Suprapubic skin (tissue), 4 donors: ENCODE measurements around the gene ZNF317. TPM values are rescaled to one million over a fixed set of nuclear protein-coding genes. Genes with fewer than 3 reads are reported as not detected.

Experiments used
- DNase-seq, 2 donors: peaks; one replicate each; pipeline ENCODE4 v3.0.0-alpha.2; 2019; ENCODE audit warnings: low spot score in 2 of 2
- H3K27ac ChIP-seq: fragments of 200-600 bp; sonication (generic); one replicate; pipeline ENCODE4 v1.5.1; 2019
- H3K27me3 ChIP-seq: fragments of 200-600 bp; sonication (generic); one replicate; pipeline ENCODE4 v1.5.1; 2019
- H3K36me3 ChIP-seq: fragments of 200-600 bp; sonication (generic); one replicate; pipeline ENCODE4 v1.5.1; 2019
- H3K4me1 ChIP-seq: fragments of 200-600 bp; sonication (generic); one replicate; pipeline ENCODE4 v1.5.1; 2019
- H3K4me3 ChIP-seq: fragments of 200-600 bp; sonication (generic); one replicate; pipeline ENCODE4 v1.5.1; 2019; ENCODE audit warnings: mild to moderate bottlenecking
- H3K9me3 ChIP-seq: fragments of 200-600 bp; sonication (generic); one replicate; pipeline ENCODE4 v1.5.1; 2019
- EP300 ChIP-seq: sonication (generic); formaldehyde crosslinking; IDR thresholded peaks from one replicate; pipeline ENCODE4 v1.6.1; 2017; ENCODE audit warnings: antibody characterized with exemption
- POLR2A ChIP-seq, 2 donors: fragments of 450-650 bp; IDR thresholded peaks; one replicate each; pipeline ENCODE4 v1.6.1; 2017; ENCODE audit warnings: antibody characterized with exemption in 2 of 2, mild to moderate bottlenecking in 2 of 2, moderate library complexity in 2 of 2
- POLR2AphosphoS5 ChIP-seq, 3 donors: sonication (generic); formaldehyde crosslinking; IDR thresholded peaks; one replicate each; pipeline ENCODE4 v1.6.1; 2017; ENCODE audit warnings: antibody characterized with exemption in 3 of 3
- WGBS: methylation state at CpG from one replicate; pipeline ENCODE4 v1.1.5; 2018; 5-methylcytosine and 5-hydroxymethylcytosine counted together
- total RNA-seq, 4 donors: library from RNA; depleted of rRNA; stranded (reverse); fragments of >200 nt; gene quantifications; one replicate each; pipeline ENCODE4 v1.1.0, GENCODE V29; 2016
- TF ChIP-seq, protein P1 (sequence below), 2 donors: fragments of 200-600 bp in 1 of 2; fragments of 450-650 bp in 1 of 2; sonication (generic) in 1 of 2; IDR thresholded peaks; one replicate each; pipeline ENCODE4 v1.5.1; 2016 to 2019; ENCODE audit warnings: antibody characterized with exemption in 2 of 2, mild to moderate bottlenecking in 1 of 2, moderate library complexity in 1 of 2

ZNF317 gene
- total RNA-seq, 4 donors from 2014 or later: 18.9 to 35.8 (median 28.0) TPM

GRCh38 chr19:9151367-9151766 lies 11.2 kb downstream of the ZNF317 start:
- no peak for DNase-seq
- Histone ChIP-seq H3K27ac (no peak overlapping the region), H3K4me3 (no peak overlapping the region), H3K27me3 (no peaks in the 10 kb centered on the region), H3K4me1 (no peaks in the 10 kb centered on the region), H3K36me3 (peaks cover 39% of the 10 kb centered on the region), H3K9me3 (peaks cover 22% of the 10 kb centered on the region)
- WGBS: 87% methylated on average over 5 of the region's 5 CpGs
- TF ChIP-seq EP300 (no peak), POLR2AphosphoS5 (IDR thresholded peaks at IDR 0.05) (no peak), POLR2A (IDR thresholded peaks at IDR 0.05) (no peak)
- TF ChIP-seq, protein P1, sequence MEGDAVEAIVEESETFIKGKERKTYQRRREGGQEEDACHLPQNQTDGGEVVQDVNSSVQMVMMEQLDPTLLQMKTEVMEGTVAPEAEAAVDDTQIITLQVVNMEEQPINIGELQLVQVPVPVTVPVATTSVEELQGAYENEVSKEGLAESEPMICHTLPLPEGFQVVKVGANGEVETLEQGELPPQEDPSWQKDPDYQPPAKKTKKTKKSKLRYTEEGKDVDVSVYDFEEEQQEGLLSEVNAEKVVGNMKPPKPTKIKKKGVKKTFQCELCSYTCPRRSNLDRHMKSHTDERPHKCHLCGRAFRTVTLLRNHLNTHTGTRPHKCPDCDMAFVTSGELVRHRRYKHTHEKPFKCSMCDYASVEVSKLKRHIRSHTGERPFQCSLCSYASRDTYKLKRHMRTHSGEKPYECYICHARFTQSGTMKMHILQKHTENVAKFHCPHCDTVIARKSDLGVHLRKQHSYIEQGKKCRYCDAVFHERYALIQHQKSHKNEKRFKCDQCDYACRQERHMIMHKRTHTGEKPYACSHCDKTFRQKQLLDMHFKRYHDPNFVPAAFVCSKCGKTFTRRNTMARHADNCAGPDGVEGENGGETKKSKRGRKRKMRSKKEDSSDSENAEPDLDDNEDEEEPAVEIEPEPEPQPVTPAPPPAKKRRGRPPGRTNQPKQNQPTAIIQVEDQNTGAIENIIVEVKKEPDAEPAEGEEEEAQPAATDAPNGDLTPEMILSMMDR (IDR thresholded peaks at IDR 0.05): no peak

GRCh38 chr19:9155591-9155990 lies 15.4 kb downstream of the ZNF317 start:
- 94% methylated on average over 4 of the region's 4 CpGs for WGBS

DNA sequence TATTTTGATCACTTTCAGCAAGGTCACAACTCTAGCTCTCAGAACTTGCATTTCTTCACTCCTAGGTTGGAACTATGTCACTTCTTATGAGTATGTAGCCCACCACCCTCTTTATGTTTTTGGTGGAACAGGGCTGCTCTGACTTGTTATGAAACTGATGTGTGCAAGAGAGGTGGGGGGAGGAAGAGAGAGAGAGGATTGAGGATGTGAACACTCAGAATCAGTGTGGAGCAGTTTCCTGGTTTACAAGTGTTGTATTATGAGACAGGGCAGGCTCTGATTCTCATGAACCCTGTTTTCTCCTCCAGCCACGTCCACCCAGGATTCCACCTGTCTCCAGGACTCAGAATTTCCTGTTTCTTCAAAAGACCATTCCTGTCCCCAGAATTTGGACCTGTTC lies 16.1 kb downstream of the ZNF317 start:
- no peaks in the 10 kb centered on the region for H3K4me1 ChIP-seq
- no peak overlapping the region for H3K27ac ChIP-seq
- 65% methylated on average over 1 of the region's 1 CpG for WGBS
- no peaks in the 10 kb centered on the region for H3K27me3 ChIP-seq
- no peak for DNase-seq
- TF ChIP-seq, protein P1 (IDR thresholded peaks at IDR 0.05): no peak
- TF ChIP-seq EP300 (no peak), POLR2A (IDR thresholded peaks at IDR 0.05) (no peak), POLR2AphosphoS5 (IDR thresholded peaks at IDR 0.05) (no peak)
- peaks cover 26% of the 10 kb centered on the region for H3K9me3 ChIP-seq
- H3K4me3 ChIP-seq: no peak overlapping the region
- H3K36me3 ChIP-seq: peaks cover 80% of the 10 kb centered on the region

More at GRCh38 chr19:9155591-9155990, 15.4 kb downstream of the ZNF317 start:
- TF ChIP-seq POLR2A (IDR thresholded peaks at IDR 0.05): no peak
- TF ChIP-seq EP300: no peak
- TF ChIP-seq, protein P1 (IDR thresholded peaks at IDR 0.05): no peak
- TF ChIP-seq POLR2AphosphoS5 (IDR thresholded peaks at IDR 0.05): no peak
- peaks cover 73% of the 10 kb centered on the region for H3K36me3 ChIP-seq
- H3K27ac ChIP-seq: no peak overlapping the region
- H3K27me3 ChIP-seq: no peaks in the 10 kb centered on the region
- peaks cover 18% of the 10 kb centered on the region for H3K9me3 ChIP-seq
- DNase-seq: no peak
- H3K4me3 ChIP-seq: no peak overlapping the region
- no peaks in the 10 kb centered on the region for H3K4me1 ChIP-seq

- Histone ChIP-seq H3K27ac (no peak overlapping the region), H3K4me1 (no peaks in the 10 kb centered on the region), H3K27me3 (no peaks in the 10 kb centered on the region), H3K9me3 (peaks cover 25% of the 10 kb centered on the region), H3K4me3 (no peak overlapping the region), H3K36me3 (peaks cover 96% of the 10 kb centered on the region)
- DNase-seq: no peak
- 99% methylated on average over 13 of the region's 13 CpGs for WGBS
- TF ChIP-seq, protein P1 (IDR thresholded peaks at IDR 0.05): no peak
Measured at GRCh38 chr19:9159891-9160290, 19.7 kb downstream of the ZNF317 start.

DNA sequence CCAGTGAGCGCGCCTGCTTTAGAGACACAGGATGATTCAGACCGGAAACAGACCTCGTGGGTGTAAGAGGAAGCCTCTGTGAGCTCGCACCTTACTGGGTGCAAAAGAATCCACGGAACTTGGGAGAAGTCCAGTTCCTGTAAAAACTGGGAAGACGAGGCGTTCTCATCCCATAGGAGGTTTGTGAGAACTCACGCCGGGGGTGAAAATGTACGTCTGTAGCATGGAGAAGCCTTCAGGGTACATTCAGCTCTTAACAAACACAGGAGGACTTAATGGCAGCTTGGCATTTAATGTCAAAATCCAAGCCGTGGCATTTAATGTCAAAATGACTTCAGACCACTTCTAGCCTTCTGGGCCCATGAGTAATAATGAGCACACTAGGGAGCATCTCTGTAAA lies 21.2 kb downstream of the ZNF317 start:
- 96% methylated on average over 12 of the region's 12 CpGs for WGBS

More for the DNA sequence above, 21.2 kb downstream of the ZNF317 start:
- Histone ChIP-seq H3K4me3 (no peak overlapping the region), H3K27me3 (no peaks in the 10 kb centered on the region), H3K27ac (no peak overlapping the region), H3K9me3 (peaks cover 25% of the 10 kb centered on the region), H3K4me1 (no peaks in the 10 kb centered on the region), H3K36me3 (peaks cover 96% of the 10 kb centered on the region)
- TF ChIP-seq, protein P1 (IDR thresholded peaks at IDR 0.05): no peak
- TF ChIP-seq POLR2A (IDR thresholded peaks at IDR 0.05) (no peak), EP300 (no peak), POLR2AphosphoS5 (IDR thresholded peaks at IDR 0.05) (no peak)
- DNase-seq: no peak
